ENCODE measurements around the gene MRPL11. TPM values are rescaled to one million over a fixed set of nuclear protein-coding genes. Genes with fewer than 3 reads are reported as not detected.
"Not testable (repeated sequence)": the region's sequence is repeated elsewhere in the genome, so short reads cannot be mapped to it uniquely, and the experiment has no call there.

The MRPL11 gene
- polyA plus RNA-seq, 4 donors = 57.0 to 118 (median 64.1) TPM

- H3K9me3 ChIP-seq (ENCODE audit: control insufficient read depth in 2 of 2, insufficient read depth in 1 of 2, low read depth in 1 of 2, low read length in 1 of 2) = peaks cover 0 to 5% of the 10 kb centered on the region in 2 donors
- no peak overlapping the region for H3K27ac ChIP-seq (ENCODE audit: low read depth in 1 of 3, low read length in 2 of 3)
- H3K4me3 ChIP-seq (ENCODE audit: low read depth in 1 of 3, low read length in 3 of 3) = no peak overlapping the region
- FAIRE-seq (no peak), DNase-seq (no peak)
- H3K4me1 ChIP-seq (ENCODE audit: control insufficient read depth in 3 of 3, insufficient read depth in 2 of 3, low read depth in 1 of 3, low read length in 2 of 3) = no peaks in the 10 kb centered on the region
- peaks cover 0 to 9% (median 0%) of the 10 kb centered on the region in 3 donors for H3K27me3 ChIP-seq (ENCODE audit: control insufficient read depth in 3 of 3, insufficient read depth in 3 of 3, low read length in 3 of 3)
- WGBS, 3 donors = 33 to 35% (median 34%) methylated on average over 6 of the region's 6 CpGs
- H3K36me3 ChIP-seq (ENCODE audit: control insufficient read depth in 3 of 3, insufficient read depth in 2 of 3, low read depth in 1 of 3, low read length in 3 of 3) = no peaks in the 10 kb centered on the region
These were observed 15.6 kb upstream of the MRPL11 start for GRCh38 chr11:66454247-66454646.

DNA sequence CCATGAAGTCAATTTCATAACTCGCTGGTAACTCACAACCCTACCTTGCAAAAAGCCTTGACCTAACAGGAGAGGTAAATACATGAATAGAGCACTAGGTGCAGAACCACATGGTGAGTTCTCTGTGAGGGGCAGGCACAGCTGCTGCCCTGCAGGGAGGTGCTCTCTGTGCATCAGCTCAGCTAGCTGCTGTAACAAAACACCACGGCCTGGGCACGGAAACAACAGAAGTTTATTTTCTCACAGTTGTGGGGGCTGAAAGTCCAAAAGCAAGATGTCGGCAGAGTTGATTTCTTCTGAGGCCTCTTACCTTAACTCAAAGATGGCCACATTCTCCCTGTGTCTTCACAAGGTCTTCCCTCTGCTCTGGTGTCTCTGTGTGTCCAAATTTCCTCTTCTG is 13.0 kb upstream of the MRPL11 start:
- no peaks in the 10 kb centered on the region for H3K36me3 ChIP-seq (ENCODE audit: control insufficient read depth in 3 of 3, insufficient read depth in 2 of 3, low read depth in 1 of 3, low read length in 3 of 3)
- FAIRE-seq (no peak), DNase-seq (no peak)
- H3K4me1 ChIP-seq (ENCODE audit: control insufficient read depth in 3 of 3, insufficient read depth in 2 of 3, low read depth in 1 of 3, low read length in 2 of 3) = no peaks in the 10 kb centered on the region
- H3K9me3 ChIP-seq (ENCODE audit: control insufficient read depth in 2 of 2, insufficient read depth in 1 of 2, low read depth in 1 of 2, low read length in 1 of 2) = peaks cover 0 to 5% of the 10 kb centered on the region in 2 donors
- WGBS, 3 donors = 72 to 86% (median 77%) methylated on average over 4 of the region's 4 CpGs
- H3K27me3 ChIP-seq (ENCODE audit: control insufficient read depth in 3 of 3, insufficient read depth in 3 of 3, low read length in 3 of 3) = peaks cover 0 to 9% (median 0%) of the 10 kb centered on the region in 3 donors
- H3K4me3 ChIP-seq (ENCODE audit: low read depth in 1 of 3, low read length in 3 of 3) = no peak overlapping the region
- H3K27ac ChIP-seq (ENCODE audit: low read depth in 1 of 3, low read length in 2 of 3) = no peak overlapping the region

DNA sequence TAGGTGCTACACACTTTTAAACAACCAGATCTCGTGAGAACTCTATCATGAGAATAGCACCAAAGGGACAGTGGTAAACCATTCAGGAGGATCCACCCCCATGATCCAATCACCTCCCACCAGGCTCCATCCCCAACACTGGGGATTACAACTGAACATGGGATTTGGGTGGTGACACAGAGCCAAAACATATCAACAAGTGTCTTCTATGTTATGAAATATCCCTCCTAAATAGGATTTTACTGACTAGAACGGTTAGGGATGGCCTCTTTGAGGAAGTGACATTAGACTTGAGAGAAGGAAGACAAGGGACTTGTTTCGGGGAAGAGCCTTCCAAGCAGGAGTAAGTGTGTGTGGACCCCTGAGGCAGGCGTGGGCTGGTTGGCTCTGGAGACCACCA is 11.9 kb upstream of the MRPL11 start:
- Histone ChIP-seq H3K27ac (ENCODE audit: low read depth in 1 of 3, low read length in 2 of 3) (no peak overlapping the region), H3K9me3 (ENCODE audit: control insufficient read depth in 2 of 2, insufficient read depth in 1 of 2, low read depth in 1 of 2, low read length in 1 of 2) (peaks cover 0 to 5% of the 10 kb centered on the region in 2 donors), H3K4me1 (ENCODE audit: control insufficient read depth in 3 of 3, insufficient read depth in 2 of 3, low read depth in 1 of 3, low read length in 2 of 3) (no peaks in the 10 kb centered on the region), H3K4me3 (ENCODE audit: low read depth in 1 of 3, low read length in 3 of 3) (no peak overlapping the region), H3K36me3 (ENCODE audit: control insufficient read depth in 3 of 3, insufficient read depth in 2 of 3, low read depth in 1 of 3, low read length in 3 of 3) (no peaks in the 10 kb centered on the region), H3K27me3 (ENCODE audit: control insufficient read depth in 3 of 3, insufficient read depth in 3 of 3, low read length in 3 of 3) (peaks cover 0 to 9% (median 0%) of the 10 kb centered on the region in 3 donors)
- FAIRE-seq (no peak), DNase-seq (no peak)
- 62 to 68% (median 66%) methylated on average over 4 of the region's 4 CpGs for WGBS, 3 donors

- peaks cover 0 to 6% (median 0%) of the 10 kb centered on the region in 3 donors for H3K27me3 ChIP-seq (ENCODE audit: control insufficient read depth in 3 of 3, insufficient read depth in 3 of 3, low read length in 3 of 3)
- FAIRE-seq (no peak), DNase-seq (no peak)
- 69 to 75% (median 72%) methylated on average over 4 of the region's 4 CpGs for whole genome bisulfite sequencing, 3 donors
- H3K4me3 ChIP-seq (ENCODE audit: low read depth in 1 of 3, low read length in 3 of 3) = no peak overlapping the region
- H3K36me3 ChIP-seq (ENCODE audit: control insufficient read depth in 3 of 3, insufficient read depth in 2 of 3, low read depth in 1 of 3, low read length in 3 of 3) = no peaks in the 10 kb centered on the region
- H3K9me3 ChIP-seq (ENCODE audit: control insufficient read depth in 2 of 2, insufficient read depth in 1 of 2, low read depth in 1 of 2, low read length in 1 of 2) = peaks cover 0 to 8% of the 10 kb centered on the region in 2 donors
- H3K4me1 ChIP-seq (ENCODE audit: control insufficient read depth in 3 of 3, insufficient read depth in 2 of 3, low read depth in 1 of 3, low read length in 2 of 3) = no peaks in the 10 kb centered on the region
- H3K27ac ChIP-seq (ENCODE audit: low read depth in 1 of 3, low read length in 2 of 3) = no peak overlapping the region
These were observed 9.9 kb upstream of the MRPL11 start for GRCh38 chr11:66448523-66448922.

DNA sequence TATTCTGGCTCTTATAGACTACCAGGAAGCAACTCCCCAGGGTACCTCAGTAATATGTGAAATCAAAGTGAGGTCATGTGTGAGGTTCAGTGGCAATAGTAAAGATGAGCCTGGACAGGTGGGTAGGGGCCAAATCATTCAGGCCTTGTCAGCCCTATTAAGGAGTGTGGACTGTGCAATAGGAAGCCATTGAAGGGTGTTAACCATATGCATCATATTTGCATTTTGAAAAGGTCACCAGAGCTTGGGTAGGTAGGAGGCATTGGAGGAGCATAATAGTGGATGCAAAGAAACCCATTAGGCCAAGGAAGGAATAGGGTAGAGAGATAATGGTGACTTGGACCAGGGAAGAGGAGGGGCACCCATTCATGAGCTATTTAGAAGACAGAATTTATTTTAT is 8.4 kb upstream of the MRPL11 start:
- H3K36me3 ChIP-seq (ENCODE audit: control insufficient read depth in 3 of 3, insufficient read depth in 2 of 3, low read depth in 1 of 3, low read length in 3 of 3) = no peaks in the 10 kb centered on the region
- H3K27me3 ChIP-seq (ENCODE audit: control insufficient read depth in 3 of 3, insufficient read depth in 3 of 3, low read length in 3 of 3) = peaks cover 0 to under 1% (median 0%) of the 10 kb centered on the region in 3 donors
- H3K4me1 ChIP-seq (ENCODE audit: control insufficient read depth in 3 of 3, insufficient read depth in 2 of 3, low read depth in 1 of 3, low read length in 2 of 3) = no peaks in the 10 kb centered on the region
- FAIRE-seq (no peak), DNase-seq (no peak)
- peaks cover 0 to 13% of the 10 kb centered on the region in 2 donors for H3K9me3 ChIP-seq (ENCODE audit: control insufficient read depth in 2 of 2, insufficient read depth in 1 of 2, low read depth in 1 of 2, low read length in 1 of 2)
- H3K4me3 ChIP-seq (ENCODE audit: low read depth in 1 of 3, low read length in 3 of 3) = no peak overlapping the region
- H3K27ac ChIP-seq (ENCODE audit: low read depth in 1 of 3, low read length in 2 of 3) = no peak overlapping the region

- WGBS, 3 donors = 71 to 86% (median 85%) methylated on average over 4 of the region's 4 CpGs
- no peaks in the 10 kb centered on the region for H3K4me1 ChIP-seq (ENCODE audit: control insufficient read depth in 3 of 3, insufficient read depth in 2 of 3, low read depth in 1 of 3, low read length in 2 of 3)
- no peak overlapping the region for H3K4me3 ChIP-seq (ENCODE audit: low read depth in 1 of 3, low read length in 3 of 3)
- H3K27me3 ChIP-seq (ENCODE audit: control insufficient read depth in 3 of 3, insufficient read depth in 3 of 3, low read length in 3 of 3) = no peaks in the 10 kb centered on the region
- no peaks in the 10 kb centered on the region for H3K36me3 ChIP-seq (ENCODE audit: control insufficient read depth in 3 of 3, insufficient read depth in 2 of 3, low read depth in 1 of 3, low read length in 3 of 3)
- FAIRE-seq (no peak), DNase-seq (no peak)
- peaks cover 0 to 13% of the 10 kb centered on the region in 2 donors for H3K9me3 ChIP-seq (ENCODE audit: control insufficient read depth in 2 of 2, insufficient read depth in 1 of 2, low read depth in 1 of 2, low read length in 1 of 2)
- H3K27ac ChIP-seq (ENCODE audit: low read depth in 1 of 3, low read length in 2 of 3) = no peak overlapping the region
These were observed 5.0 kb upstream of the MRPL11 start for GRCh38 chr11:66443602-66444001.

GRCh38 chr11:66440940-66441282 is 2.3 kb upstream of the MRPL11 start:
- H3K27ac ChIP-seq (ENCODE audit: low read depth in 1 of 3, low read length in 2 of 3); H3K4me1 ChIP-seq (ENCODE audit: control insufficient read depth in 3 of 3, insufficient read depth in 2 of 3, low read depth in 1 of 3, low read length in 2 of 3); DNase-seq; FAIRE-seq; H3K4me3 ChIP-seq (ENCODE audit: low read depth in 1 of 3, low read length in 3 of 3); H3K27me3 ChIP-seq (ENCODE audit: control insufficient read depth in 3 of 3, insufficient read depth in 3 of 3, low read length in 3 of 3): not testable (repeated sequence)
- WGBS, 3 donors = 92 to 94% (median 93%) methylated on average over 11 to 27 of the region's 27 CpGs
- Histone ChIP-seq H3K9me3 (ENCODE audit: control insufficient read depth in 2 of 2, insufficient read depth in 1 of 2, low read depth in 1 of 2, low read length in 1 of 2) (peaks cover 0 to 13% of the 10 kb centered on the region in 2 donors), H3K36me3 (ENCODE audit: control insufficient read depth in 3 of 3, insufficient read depth in 2 of 3, low read depth in 1 of 3, low read length in 3 of 3) (peaks cover 0 to 14% (median 3%) of the 10 kb centered on the region in 3 donors)

GRCh38 chr11:66440101-66440939 is 1.7 kb upstream of the MRPL11 start:
- not testable (repeated sequence) for FAIRE-seq; H3K27ac ChIP-seq (ENCODE audit: low read depth in 1 of 3, low read length in 2 of 3); H3K4me3 ChIP-seq (ENCODE audit: low read depth in 1 of 3, low read length in 3 of 3); H3K27me3 ChIP-seq (ENCODE audit: control insufficient read depth in 3 of 3, insufficient read depth in 3 of 3, low read length in 3 of 3); DNase-seq; H3K4me1 ChIP-seq (ENCODE audit: control insufficient read depth in 3 of 3, insufficient read depth in 2 of 3, low read depth in 1 of 3, low read length in 2 of 3)
- 87 to 92% (median 89%) methylated on average over 22 to 29 of the region's 29 CpGs for WGBS, 3 donors
- peaks cover 0 to 17% (median 8%) of the 10 kb centered on the region in 3 donors for H3K36me3 ChIP-seq (ENCODE audit: control insufficient read depth in 3 of 3, insufficient read depth in 2 of 3, low read depth in 1 of 3, low read length in 3 of 3)
- H3K9me3 ChIP-seq (ENCODE audit: control insufficient read depth in 2 of 2, insufficient read depth in 1 of 2, low read depth in 1 of 2, low read length in 1 of 2) = peaks cover 0 to 13% of the 10 kb centered on the region in 2 donors
